Measurements from ENCODE around the gene GNAZ. TPM values are rescaled to one million over a fixed set of nuclear protein-coding genes. Genes with fewer than 3 reads are reported as not detected.

The GNAZ gene
- total RNA-seq, 1 donor from 2014 or later: 3.9 TPM

DNA sequence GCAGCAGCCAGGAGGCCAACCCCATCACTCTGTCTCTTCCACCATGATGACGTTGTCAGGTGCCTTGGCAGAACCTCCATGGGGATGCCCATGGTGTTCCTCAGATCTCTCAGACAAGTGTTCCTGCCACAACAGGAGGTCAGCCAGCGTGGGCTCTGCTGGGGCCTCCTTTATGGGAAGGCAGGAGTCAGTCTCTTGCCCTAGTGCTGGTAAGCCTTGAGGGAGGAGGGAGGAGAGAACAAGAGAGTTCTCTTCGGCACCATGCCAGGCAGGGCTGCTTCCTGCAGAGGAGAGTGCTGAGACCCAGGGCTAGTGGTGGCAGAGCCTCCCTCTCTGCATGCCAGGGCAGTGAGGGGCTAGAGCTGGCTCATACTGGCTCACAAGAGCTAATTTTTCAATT is 32.5 kb downstream of the GNAZ start:
- Mint-ChIP-seq H3K27ac (ENCODE audit: unreplicated experiment) (no peak overlapping the region), H3K4me3 (ENCODE audit: unreplicated experiment) (no peak overlapping the region), H3K36me3 (ENCODE audit: low read depth) (no peaks in the 10 kb centered on the region), H3K9me3 (ENCODE audit: low read depth) (no peaks in the 10 kb centered on the region), H3K27me3 (ENCODE audit: low read depth) (no peaks in the 10 kb centered on the region), H3K4me1 (ENCODE audit: low read depth) (no peaks in the 10 kb centered on the region)
- TF ChIP-seq, protein P1, sequence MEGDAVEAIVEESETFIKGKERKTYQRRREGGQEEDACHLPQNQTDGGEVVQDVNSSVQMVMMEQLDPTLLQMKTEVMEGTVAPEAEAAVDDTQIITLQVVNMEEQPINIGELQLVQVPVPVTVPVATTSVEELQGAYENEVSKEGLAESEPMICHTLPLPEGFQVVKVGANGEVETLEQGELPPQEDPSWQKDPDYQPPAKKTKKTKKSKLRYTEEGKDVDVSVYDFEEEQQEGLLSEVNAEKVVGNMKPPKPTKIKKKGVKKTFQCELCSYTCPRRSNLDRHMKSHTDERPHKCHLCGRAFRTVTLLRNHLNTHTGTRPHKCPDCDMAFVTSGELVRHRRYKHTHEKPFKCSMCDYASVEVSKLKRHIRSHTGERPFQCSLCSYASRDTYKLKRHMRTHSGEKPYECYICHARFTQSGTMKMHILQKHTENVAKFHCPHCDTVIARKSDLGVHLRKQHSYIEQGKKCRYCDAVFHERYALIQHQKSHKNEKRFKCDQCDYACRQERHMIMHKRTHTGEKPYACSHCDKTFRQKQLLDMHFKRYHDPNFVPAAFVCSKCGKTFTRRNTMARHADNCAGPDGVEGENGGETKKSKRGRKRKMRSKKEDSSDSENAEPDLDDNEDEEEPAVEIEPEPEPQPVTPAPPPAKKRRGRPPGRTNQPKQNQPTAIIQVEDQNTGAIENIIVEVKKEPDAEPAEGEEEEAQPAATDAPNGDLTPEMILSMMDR (IDR thresholded peaks at IDR 0.05): no peak
- DNase-seq (ENCODE audit: low spot score): no peak

DNA sequence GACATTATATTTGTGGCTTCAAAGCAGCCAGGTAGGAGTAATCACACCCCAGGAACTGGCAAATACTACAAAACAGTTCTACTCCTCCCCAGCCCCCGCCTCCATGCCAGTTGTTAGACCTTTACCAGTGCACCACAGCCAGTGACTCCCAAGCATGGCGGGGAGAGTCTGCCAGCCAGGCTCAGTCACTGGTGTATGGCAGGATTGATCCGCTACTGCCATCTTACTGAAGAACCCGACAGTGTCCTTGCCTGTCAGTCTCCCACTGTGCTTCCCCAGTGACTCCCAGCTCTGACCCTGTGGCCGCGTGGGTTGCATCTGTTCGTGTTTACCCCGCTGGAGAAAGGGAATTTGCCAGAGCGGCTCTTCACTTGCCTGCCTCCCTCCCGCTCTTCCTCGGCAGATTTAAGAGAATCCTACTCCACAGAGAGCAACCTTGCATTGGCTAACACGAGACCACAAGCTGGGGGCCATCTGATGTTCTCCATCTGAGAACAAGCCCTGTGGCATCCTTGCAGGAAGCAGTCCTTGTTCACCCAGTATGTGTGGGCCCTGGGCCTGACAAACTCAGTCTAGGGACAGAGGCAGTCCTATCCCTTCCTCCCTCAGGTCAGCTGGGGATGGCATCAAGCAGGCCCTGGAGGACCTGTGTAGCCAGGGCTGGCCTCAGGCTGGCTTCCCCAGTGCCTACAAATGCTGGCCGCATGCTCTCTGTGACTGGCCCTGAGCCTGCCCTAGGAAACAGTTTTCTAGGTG is 33.1 kb downstream of the GNAZ start:
- DNase-seq (ENCODE audit: low spot score): no peak
- no peak overlapping the region for H3K27ac Mint-ChIP-seq (ENCODE audit: unreplicated experiment)
- no peaks in the 10 kb centered on the region for H3K4me1 Mint-ChIP-seq (ENCODE audit: low read depth)
- no peaks in the 10 kb centered on the region for H3K9me3 Mint-ChIP-seq (ENCODE audit: low read depth)
- TF ChIP-seq, protein P1 (IDR thresholded peaks at IDR 0.05): no peak
- H3K4me3 Mint-ChIP-seq (ENCODE audit: unreplicated experiment): no peak overlapping the region
- H3K27me3 Mint-ChIP-seq (ENCODE audit: low read depth): no peaks in the 10 kb centered on the region
- H3K36me3 Mint-ChIP-seq (ENCODE audit: low read depth): no peaks in the 10 kb centered on the region

- TF ChIP-seq, protein P1 (IDR thresholded peaks at IDR 0.05): no peak
- Mint-ChIP-seq H3K4me3 (ENCODE audit: unreplicated experiment) (no peak overlapping the region), H3K36me3 (ENCODE audit: low read depth) (no peaks in the 10 kb centered on the region), H3K9me3 (ENCODE audit: low read depth) (no peaks in the 10 kb centered on the region), H3K27me3 (ENCODE audit: low read depth) (no peaks in the 10 kb centered on the region), H3K27ac (ENCODE audit: unreplicated experiment) (no peak overlapping the region), H3K4me1 (ENCODE audit: low read depth) (no peaks in the 10 kb centered on the region)
- DNase-seq (ENCODE audit: low spot score): no peak
These were observed 34.1 kb downstream of the GNAZ start for GRCh38 chr22:23104187-23104971.

GRCh38 chr22:23105304-23105703 is 35.0 kb downstream of the GNAZ start:
- H3K36me3 Mint-ChIP-seq (ENCODE audit: low read depth): no peaks in the 10 kb centered on the region
- TF ChIP-seq, protein P1 (IDR thresholded peaks at IDR 0.05): no peak

GRCh38 chr22:23105919-23106318 is 35.6 kb downstream of the GNAZ start:
- DNase-seq (ENCODE audit: low spot score): no peak
- Mint-ChIP-seq H3K4me1 (ENCODE audit: low read depth) (no peaks in the 10 kb centered on the region), H3K9me3 (ENCODE audit: low read depth) (no peaks in the 10 kb centered on the region), H3K36me3 (ENCODE audit: low read depth) (no peaks in the 10 kb centered on the region), H3K27me3 (ENCODE audit: low read depth) (no peaks in the 10 kb centered on the region), H3K4me3 (ENCODE audit: unreplicated experiment) (no peak overlapping the region), H3K27ac (ENCODE audit: unreplicated experiment) (no peak overlapping the region)
- TF ChIP-seq, protein P1 (IDR thresholded peaks at IDR 0.05): no peak

More at GRCh38 chr22:23105304-23105703, 35.0 kb downstream of the GNAZ start:
- Mint-ChIP-seq H3K4me3 (ENCODE audit: unreplicated experiment) (no peak overlapping the region), H3K4me1 (ENCODE audit: low read depth) (no peaks in the 10 kb centered on the region), H3K27ac (ENCODE audit: unreplicated experiment) (no peak overlapping the region), H3K27me3 (ENCODE audit: low read depth) (no peaks in the 10 kb centered on the region), H3K9me3 (ENCODE audit: low read depth) (no peaks in the 10 kb centered on the region)
- DNase-seq (ENCODE audit: low spot score): no peak
